Endodermal cell (in vitro differentiated cells): ENCODE data around the gene ZFAND5. TPM values are rescaled to one million over a fixed set of nuclear protein-coding genes. Genes with fewer than 3 reads are reported as not detected.
A peak's percentile ranks its signal among the peaks of the same experiment; 100 is the strongest.

Experiments
- DNase-seq: peaks from one replicate; pipeline ENCODE4 v3.0.0-alpha.2; 2017
- H3K27ac ChIP-seq: 2 replicates; pipeline ENCODE4 v1.5.1; 2013; ENCODE audit warnings: mild to moderate bottlenecking, low read depth, low read length, moderate library complexity
- H3K27me3 ChIP-seq: 2 replicates; pipeline ENCODE4 v1.6.1; 2013; ENCODE audit warnings: mild to moderate bottlenecking, low read length, moderate library complexity; ENCODE audit not compliant: insufficient read depth, control insufficient read depth, poor library complexity, severe bottlenecking
- H3K36me3 ChIP-seq: 2 replicates; pipeline ENCODE4 v1.7.0; 2013; ENCODE audit warnings: mild to moderate bottlenecking, low read length, moderate library complexity; ENCODE audit not compliant: control insufficient read depth, insufficient read depth
- H3K4me1 ChIP-seq: one replicate; pipeline ENCODE4 v1.7.0; 2013; ENCODE audit warnings: low read length; ENCODE audit not compliant: control insufficient read depth, insufficient read depth
- H3K4me3 ChIP-seq: 2 replicates; pipeline ENCODE4 v1.5.1; 2013; ENCODE audit warnings: mild to moderate bottlenecking, low read length, moderate library complexity
- H3K9ac ChIP-seq: 2 replicates; pipeline ENCODE4 v1.6.1; 2013; ENCODE audit warnings: mild to moderate bottlenecking, low read length, moderate library complexity; ENCODE audit not compliant: poor library complexity, severe bottlenecking; ENCODE audit errors: extremely low read depth
- H3K9me3 ChIP-seq: 2 replicates; pipeline ENCODE4 v1.6.1; 2013; ENCODE audit warnings: mild to moderate bottlenecking, low read length, moderate library complexity; ENCODE audit not compliant: control insufficient read depth
- H3K27ac Mint-ChIP-seq: 2 replicates; pipeline ENCODE4 v1.8.0; 2020; ENCODE audit warnings: mixed read lengths
- H3K27me3 Mint-ChIP-seq: 2 replicates; pipeline ENCODE4 v1.8.0; 2021; ENCODE audit warnings: mild to moderate bottlenecking, mixed read lengths; ENCODE audit not compliant: insufficient read depth
- H3K36me3 Mint-ChIP-seq: 2 replicates; pipeline ENCODE4 v1.8.0; 2020; ENCODE audit warnings: low read depth, mixed read lengths
- H3K4me1 Mint-ChIP-seq: 2 replicates; pipeline ENCODE4 v1.8.0; 2020; ENCODE audit warnings: mixed read lengths
- H3K4me3 Mint-ChIP-seq: 2 replicates; pipeline ENCODE4 v1.8.0; 2020; ENCODE audit warnings: mild to moderate bottlenecking, moderate library complexity, mixed read lengths
- H3K9me3 Mint-ChIP-seq: 2 replicates; pipeline ENCODE4 v1.8.0; 2020; ENCODE audit warnings: mild to moderate bottlenecking, mixed read lengths
- WGBS, 2 experiments: methylation state at CpG; one replicate each; pipeline versions ENCODE4 v1.1.5 to v1.1.7; 2013; ENCODE audit warnings: missing lambda C conversion rate in 2 of 2, mixed read lengths in 1 of 2; ENCODE audit not compliant: insufficient coverage in 1 of 2, insufficient read length in 1 of 2; 5-methylcytosine and 5-hydroxymethylcytosine counted together
- total RNA-seq, 2 donors: library from RNA; stranded (reverse); fragmentation: NEBNext Ultra II Directional in 1 of 2; extraction: Animal tissue kit (Norgen Biotek cat#: 25700) in 1 of 2; gene quantifications; 2 replicates in 1 of 2; 3 replicates in 1 of 2; pipeline ENCODE4 v1.2.1, GENCODE V29; 2021
- TF ChIP-seq, protein P1 (sequence below): fragments of 200-600 bp; sonication (generic); conservative IDR thresholded peaks from 2 replicates; pipeline ENCODE4 v1.5.0; 2021; ENCODE audit warnings: antibody characterized with exemption, mild to moderate bottlenecking

The ZFAND5 gene
- total RNA-seq, 2 donors from 2014 or later = 121 to 137 TPM

- no peak for DNase-seq
- Mint-ChIP-seq H3K27ac (no peak overlapping the region), H3K27me3 (no peaks in the 10 kb centered on the region), H3K36me3 (no peaks in the 10 kb centered on the region), H3K9me3 (peaks cover 21% of the 10 kb centered on the region), H3K4me3 (no peak overlapping the region), H3K4me1 (no peaks in the 10 kb centered on the region)
- Histone ChIP-seq H3K9me3 (peaks cover 20% of the 10 kb centered on the region), H3K36me3 (no peaks in the 10 kb centered on the region), H3K27ac (no peak overlapping the region), H3K27me3 (no peaks in the 10 kb centered on the region), H3K4me1 (no peaks in the 10 kb centered on the region), H3K9ac (no peak overlapping the region), H3K4me3 (no peak overlapping the region)
- TF ChIP-seq, protein P1, sequence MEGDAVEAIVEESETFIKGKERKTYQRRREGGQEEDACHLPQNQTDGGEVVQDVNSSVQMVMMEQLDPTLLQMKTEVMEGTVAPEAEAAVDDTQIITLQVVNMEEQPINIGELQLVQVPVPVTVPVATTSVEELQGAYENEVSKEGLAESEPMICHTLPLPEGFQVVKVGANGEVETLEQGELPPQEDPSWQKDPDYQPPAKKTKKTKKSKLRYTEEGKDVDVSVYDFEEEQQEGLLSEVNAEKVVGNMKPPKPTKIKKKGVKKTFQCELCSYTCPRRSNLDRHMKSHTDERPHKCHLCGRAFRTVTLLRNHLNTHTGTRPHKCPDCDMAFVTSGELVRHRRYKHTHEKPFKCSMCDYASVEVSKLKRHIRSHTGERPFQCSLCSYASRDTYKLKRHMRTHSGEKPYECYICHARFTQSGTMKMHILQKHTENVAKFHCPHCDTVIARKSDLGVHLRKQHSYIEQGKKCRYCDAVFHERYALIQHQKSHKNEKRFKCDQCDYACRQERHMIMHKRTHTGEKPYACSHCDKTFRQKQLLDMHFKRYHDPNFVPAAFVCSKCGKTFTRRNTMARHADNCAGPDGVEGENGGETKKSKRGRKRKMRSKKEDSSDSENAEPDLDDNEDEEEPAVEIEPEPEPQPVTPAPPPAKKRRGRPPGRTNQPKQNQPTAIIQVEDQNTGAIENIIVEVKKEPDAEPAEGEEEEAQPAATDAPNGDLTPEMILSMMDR = no peak
- WGBS, 2 experiments = 91 to 93% methylated on average over 2 to 3 of the region's 3 CpGs
These were observed 40.0 kb downstream of the ZFAND5 start for GRCh38 chr9:72324974-72325373.

- Mint-ChIP-seq H3K9me3 (peaks cover 24% of the 10 kb centered on the region), H3K4me3 (no peak overlapping the region), H3K27me3 (no peaks in the 10 kb centered on the region), H3K27ac (no peak overlapping the region), H3K36me3 (no peaks in the 10 kb centered on the region), H3K4me1 (no peaks in the 10 kb centered on the region)
- Histone ChIP-seq H3K9me3 (peaks cover 20% of the 10 kb centered on the region), H3K36me3 (no peaks in the 10 kb centered on the region), H3K4me1 (no peaks in the 10 kb centered on the region), H3K27ac (no peak overlapping the region), H3K4me3 (peak overlapping the region; percentile 47), H3K27me3 (no peaks in the 10 kb centered on the region), H3K9ac (no peak overlapping the region)
- TF ChIP-seq, protein P1 = no peak
- DNase-seq = no peak
- WGBS, 2 experiments = 89 to 100% methylated on average over 2 to 3 of the region's 3 CpGs
These were observed 42.3 kb downstream of the ZFAND5 start for GRCh38 chr9:72322678-72323077.

DNA sequence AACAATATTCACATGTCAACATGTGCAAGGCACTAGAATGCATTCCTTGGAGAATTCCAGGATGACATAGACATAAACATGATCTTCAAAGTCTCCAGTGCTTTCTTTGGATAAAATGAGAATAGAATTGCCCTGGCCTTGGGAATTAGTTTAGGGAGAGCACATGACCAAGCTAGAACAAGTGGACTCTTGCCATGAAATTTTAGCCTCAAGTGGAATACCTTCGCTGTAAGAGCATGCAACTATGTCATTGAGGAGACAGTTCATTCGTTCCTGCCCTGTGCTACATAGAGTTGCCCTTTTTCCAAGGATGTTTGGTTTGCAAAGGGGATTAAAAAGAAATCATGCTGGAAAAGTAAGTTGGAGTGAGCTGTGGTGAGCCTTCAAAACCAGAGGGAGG, 42.7 kb downstream of the ZFAND5 start:
- Histone ChIP-seq H3K27me3 (no peaks in the 10 kb centered on the region), H3K9ac (no peak overlapping the region), H3K27ac (no peak overlapping the region), H3K36me3 (no peaks in the 10 kb centered on the region), H3K4me3 (peak overlapping the region; percentile 47), H3K9me3 (peaks cover 20% of the 10 kb centered on the region), H3K4me1 (no peaks in the 10 kb centered on the region)
- 90% methylated on average over 2 of the region's 2 CpGs for WGBS, 2 experiments
- peaks cover 24% of the 10 kb centered on the region for H3K9me3 Mint-ChIP-seq
- H3K27me3 Mint-ChIP-seq = no peaks in the 10 kb centered on the region
- H3K4me3 Mint-ChIP-seq = no peak overlapping the region
- no peaks in the 10 kb centered on the region for H3K36me3 Mint-ChIP-seq
- DNase-seq = no peak
- H3K27ac Mint-ChIP-seq = no peak overlapping the region
- H3K4me1 Mint-ChIP-seq = no peaks in the 10 kb centered on the region
- TF ChIP-seq, protein P1 = no peak
